HFFc6 (cell line): Measurements from ENCODE around the gene SDF4. TPM values are rescaled to one million over a fixed set of nuclear protein-coding genes. Genes with fewer than 3 reads are reported as not detected.

ENCODE experiments used
- DNase-seq: peaks from one replicate; pipeline ENCODE4 v3.0.0-alpha.2; 2018
- H3K27ac Mint-ChIP-seq: 2 replicates; pipeline ENCODE4 v1.8.0; 2020; ENCODE audit warnings: mild to moderate bottlenecking, mixed read lengths
- H3K27me3 Mint-ChIP-seq: 2 replicates; pipeline ENCODE4 v1.8.0; 2021; ENCODE audit warnings: mild to moderate bottlenecking, moderate library complexity, mixed read lengths; ENCODE audit not compliant: insufficient read depth
- H3K36me3 Mint-ChIP-seq: 2 replicates; pipeline ENCODE4 v1.8.0; 2021; ENCODE audit warnings: low read depth, mixed read lengths
- H3K4me1 Mint-ChIP-seq: 2 replicates; pipeline ENCODE4 v1.8.0; 2020; ENCODE audit warnings: low read depth, mixed read lengths
- H3K4me3 Mint-ChIP-seq: 2 replicates; pipeline ENCODE4 v1.8.0; 2020; ENCODE audit warnings: mild to moderate bottlenecking, moderate library complexity, mixed read lengths
- H3K9me3 Mint-ChIP-seq: 2 replicates; pipeline ENCODE4 v1.8.0; 2020; ENCODE audit warnings: mild to moderate bottlenecking, mixed read lengths
- CTCF ChIP-seq: fragments of 200-600 bp; sonication (generic); IDR thresholded peaks from 2 replicates; pipeline ENCODE4 v1.5.0; 2021; ENCODE audit warnings: antibody characterized with exemption, mild to moderate bottlenecking
- total RNA-seq, 6 experiments: library from RNA; stranded (reverse); fragmentation: NEBNext Ultra II Directional; extraction: Animal tissue kit (Norgen Biotek cat#: 25700); gene quantifications; 2 replicates in 1 of 6; 3 replicates in 5 of 6; pipeline ENCODE4 v1.2.3, GENCODE V29; 2021

The SDF4 gene
- total RNA-seq, 6 experiments from 2014 or later, result 182 to 231 (median 196) TPM

GRCh38 chr1:1259119-1259488 is 27.3 kb upstream of the SDF4 start:
- no peak for TF ChIP-seq CTCF
- no peak overlapping the region for H3K27ac Mint-ChIP-seq
- no peak overlapping the region for H3K4me3 Mint-ChIP-seq
- H3K9me3 Mint-ChIP-seq, result no peaks in the 10 kb centered on the region
- peaks cover 23% of the 10 kb centered on the region for H3K4me1 Mint-ChIP-seq
- H3K27me3 Mint-ChIP-seq, result peaks cover 6% of the 10 kb centered on the region
- H3K36me3 Mint-ChIP-seq, result peaks cover 28% of the 10 kb centered on the region
- DNase-seq, result no peak

GRCh38 chr1:1256956-1257871 is 25.4 kb upstream of the SDF4 start:
- peaks cover 20% of the 10 kb centered on the region for H3K4me1 Mint-ChIP-seq
- DNase-seq, result no peak
- no peak overlapping the region for H3K4me3 Mint-ChIP-seq
- no peaks in the 10 kb centered on the region for H3K9me3 Mint-ChIP-seq
- no peak for TF ChIP-seq CTCF
- peaks cover 44% of the 10 kb centered on the region for H3K36me3 Mint-ChIP-seq
- peaks cover 6% of the 10 kb centered on the region for H3K27me3 Mint-ChIP-seq
- peak overlapping the region; percentile 43; the same call in 1 of the 2 replicates for H3K27ac Mint-ChIP-seq

GRCh38 chr1:1255611-1256010 is 23.8 kb upstream of the SDF4 start:
- Mint-ChIP-seq H3K27ac (no peak overlapping the region), H3K4me3 (no peak overlapping the region), H3K36me3 (peaks cover 38% of the 10 kb centered on the region), H3K27me3 (peaks cover 4% of the 10 kb centered on the region), H3K9me3 (no peaks in the 10 kb centered on the region), H3K4me1 (peaks cover 14% of the 10 kb centered on the region)
- no peak for DNase-seq
- no peak for TF ChIP-seq CTCF

- Mint-ChIP-seq H3K27me3 (peaks cover 4% of the 10 kb centered on the region), H3K4me3 (no peak overlapping the region), H3K36me3 (peaks cover 33% of the 10 kb centered on the region), H3K4me1 (peaks cover 10% of the 10 kb centered on the region), H3K9me3 (no peaks in the 10 kb centered on the region), H3K27ac (no peak overlapping the region)
- no peak for TF ChIP-seq CTCF
- no peak for DNase-seq
These were observed 23.3 kb upstream of the SDF4 start for GRCh38 chr1:1255078-1255477.

GRCh38 chr1:1254667-1254998 is 22.8 kb upstream of the SDF4 start:
- no peak for TF ChIP-seq CTCF
- peaks cover 2% of the 10 kb centered on the region for H3K27me3 Mint-ChIP-seq
- H3K4me3 Mint-ChIP-seq, result no peak overlapping the region
- DNase-seq, result no peak
- peaks cover 28% of the 10 kb centered on the region for H3K36me3 Mint-ChIP-seq
- no peak overlapping the region for H3K27ac Mint-ChIP-seq
- H3K9me3 Mint-ChIP-seq, result no peaks in the 10 kb centered on the region
- peaks cover 6% of the 10 kb centered on the region; the same call in 1 of the 2 replicates for H3K4me1 Mint-ChIP-seq
